CD4-positive, alpha-beta T cell (primary cell): Measurements from ENCODE around the gene IQCB1. TPM values are rescaled to one million over a fixed set of nuclear protein-coding genes. Genes with fewer than 3 reads are reported as not detected.

Experiments used
- ATAC-seq: fragments of 200-7000 bp; cut with Tn5 transposase; one replicate; pipeline ENCODE4 v1.10.0; 2022; ENCODE audit warnings: mild to moderate bottlenecking; ENCODE audit not compliant: poor library complexity
- CTCF ChIA-PET: fragments of 350-600 bp; sonication (Branson Sonifier 250); formaldehyde crosslinking; loops from one replicate; lab custom pipeline; 2021; ENCODE audit warnings: antibody characterized with exemption, inconsistent platforms; lab: Charles Lee
- POLR2A ChIA-PET: fragments of 350-600 bp; sonication (Branson Sonifier 250); formaldehyde crosslinking; loops from one replicate; lab custom pipeline; 2021; ENCODE audit warnings: antibody characterized with exemption, inconsistent platforms; lab: Charles Lee
- DNase-seq, 14 experiments: peaks; one replicate each; pipeline ENCODE4 v3.0.0-alpha.2; 2013 to 2020; ENCODE audit warnings: mixed read lengths in 2 of 14
- H3K27ac ChIP-seq, 2 donors: one replicate each; pipeline versions ENCODE4 v1.5.1 to v1.7.0; 2013; ENCODE audit warnings: low read length in 2 of 2, low read depth in 1 of 2, mild to moderate bottlenecking in 1 of 2
- H3K27me3 ChIP-seq, 2 experiments: 1 replicate in 1 of 2; 2 replicates in 1 of 2; pipeline versions ENCODE4 v1.6.1 to v1.7.0; 2013; ENCODE audit warnings: low read length in 2 of 2, control low read depth in 1 of 2, mild to moderate bottlenecking in 1 of 2, moderate library complexity in 1 of 2; ENCODE audit not compliant: insufficient read depth in 2 of 2, control insufficient read depth in 1 of 2
- H3K36me3 ChIP-seq: one replicate; pipeline ENCODE4 v1.6.1; 2013; ENCODE audit warnings: low read length, control low read depth; ENCODE audit not compliant: insufficient read depth
- H3K4me1 ChIP-seq: one replicate; pipeline ENCODE4 v1.6.1; 2013; ENCODE audit warnings: low read length, control low read depth; ENCODE audit not compliant: insufficient read depth
- H3K4me3 ChIP-seq: one replicate; pipeline ENCODE4 v1.5.1; 2013; ENCODE audit warnings: mild to moderate bottlenecking, low read length, moderate library complexity
- H3K9me3 ChIP-seq, 2 experiments: 1 replicate in 1 of 2; 2 replicates in 1 of 2; pipeline versions ENCODE4 v1.6.1 to v1.7.0; 2013; ENCODE audit warnings: low read length in 2 of 2, mild to moderate bottlenecking in 2 of 2, control low read depth in 1 of 2, moderate library complexity in 1 of 2; ENCODE audit not compliant: control insufficient read depth in 1 of 2, insufficient read depth in 1 of 2
- H3K27ac Mint-ChIP-seq: one replicate; pipeline ENCODE4 v1.8.0; 2020; ENCODE audit warnings: mixed read lengths
- H3K27me3 Mint-ChIP-seq: one replicate; pipeline ENCODE4 v1.8.0; 2021; ENCODE audit warnings: mixed read lengths
- H3K36me3 Mint-ChIP-seq: one replicate; pipeline ENCODE4 v1.8.0; 2021; ENCODE audit warnings: low read depth, mixed read lengths
- H3K4me1 Mint-ChIP-seq: one replicate; pipeline ENCODE4 v1.8.0; 2021; ENCODE audit warnings: low read depth, mixed read lengths
- H3K4me3 Mint-ChIP-seq: one replicate; pipeline ENCODE4 v1.8.0; 2020; ENCODE audit warnings: mild to moderate bottlenecking, mixed read lengths
- H3K9me3 Mint-ChIP-seq: one replicate; pipeline ENCODE4 v1.8.0; 2020; ENCODE audit warnings: mixed read lengths
- CTCF ChIP-seq: fragments of 200-600 bp; IDR thresholded peaks from one replicate; pipeline ENCODE4 v1.8.0; 2022; ENCODE audit warnings: antibody characterized with exemption, mild to moderate bottlenecking
- intact Hi-C, 2 experiments: fragments of 100-400 bp; cut with DNase I in 1 of 2; cut with micrococcal nuclease in 1 of 2; formaldehyde crosslinking; loops; one replicate each; pipeline versions ENCODE4 v1.15.1 to v1.9.0; 2023 to 2025; cut with DNase I, micrococcal nuclease
- polyA plus RNA-seq, 2 donors: library from polyadenylated mRNA; unstranded; fragments of 120-200 nt; gene quantifications; one replicate each; pipeline ENCODE4 v1.2.1, GENCODE V29; 2013
- total RNA-seq, 174 experiments: library from RNA in 2 of 174; stranded (reverse) in 2 of 174; gene quantifications; one replicate each; pipeline ENCODE4 v1.2.3 and lab custom pipeline; 2021 to 2026

The IQCB1 gene
- total RNA-seq (10 to 100 TPM; 39.6 to 41.3 TPM), total RNA-seq (lab: John Stamatoyannopoulos, UW) (30.8 to 107 (median 45.6) reads per million in 172 experiments)
- polyA plus RNA-seq (2013, experiment 1 of 2) = 36.0 TPM
- polyA plus RNA-seq (2013, experiment 2 of 2) = 31.8 TPM

GRCh38 chr3:121834671-121835464 is at the start of gene IQCB1, which contains the start of gene EAF2:
TSS of gene IQCB1 (minus strand) at chr3:121835060. CDS start at chr3:121828960, 6,100 bp downstream.
TSS of gene EAF2 (plus strand) at chr3:121835209. CDS start at chr3:121835286, 77 bp downstream.
- H3K36me3 Mint-ChIP-seq = peaks cover 45% of the 10 kb centered on the region
- Histone ChIP-seq H3K9me3 (no peaks in the 10 kb centered on the region), H3K4me1 (peaks cover 25% of the 10 kb centered on the region), H3K36me3 (peaks cover 21% of the 10 kb centered on the region), H3K27ac (peak within 1 kb of the TSS; percentile 83 to 84), H3K27me3 (no peaks in the 10 kb centered on the region), H3K4me3 (peak within 1 kb of the TSS; percentile 70)
- H3K4me3 Mint-ChIP-seq = peak within 1 kb of the TSS; percentile 92
- intact Hi-C loops = loop anchor here (2.0 to 10.0 kb wide), 16 partner anchors 86 to 1747 kb away; partner anchors contain the start of genes GOLGB1 (in 2 of the 2), FAM162A (in 1 of the 2), GTF2E1 (in 1 of the 2) and HCLS1 (in 1 of the 2)
- ATAC-seq (peak; percentile 95), DNase-seq (peak; percentile 90 to 98 (median 95))
- H3K4me1 Mint-ChIP-seq = peaks cover 61% of the 10 kb centered on the region
- no peaks in the 10 kb centered on the region for H3K9me3 Mint-ChIP-seq
- POLR2A ChIA-PET = interaction anchor here (0.6 to 1.5 kb wide), 13 partner anchors 9 to 1740 kb away, joined by 3 to 9 read pairs (median 3); partner anchors contain the start of genes FAM162A, GOLGB1 and HCLS1
- CTCF ChIA-PET = interaction anchor here (1.2 kb wide), 1 partner anchor 108 kb away, joined by 3 read pairs; no protein-coding TSS in a partner anchor
- peak within 1 kb of the TSS; percentile 79 for H3K27ac Mint-ChIP-seq
- H3K27me3 Mint-ChIP-seq = no peaks in the 10 kb centered on the region
- no peak for TF ChIP-seq CTCF

GRCh38 chr3:121883507-121883906 is 48.6 kb upstream of the IQCB1 start:
- Mint-ChIP-seq H3K4me1 (no peaks in the 10 kb centered on the region), H3K9me3 (no peaks in the 10 kb centered on the region), H3K4me3 (no peak overlapping the region), H3K27ac (no peak overlapping the region), H3K36me3 (peaks cover 9% of the 10 kb centered on the region), H3K27me3 (no peaks in the 10 kb centered on the region)
- Histone ChIP-seq H3K9me3 (no peaks in the 10 kb centered on the region), H3K27ac (no peak overlapping the region), H3K27me3 (no peaks in the 10 kb centered on the region), H3K36me3 (no peaks in the 10 kb centered on the region), H3K4me1 (no peaks in the 10 kb centered on the region), H3K4me3 (no peak overlapping the region)
- TF ChIP-seq CTCF = no peak
- ChIA-PET POLR2A (no interaction called here), CTCF (no interaction called here)
- peak in 1 of 14 experiments; percentile 5 for DNase-seq
- intact Hi-C loops = no loop called here
- ATAC-seq = no peak

GRCh38 chr3:121878411-121878810 is 43.6 kb upstream of the IQCB1 start:
- Mint-ChIP-seq H3K4me3 (no peak overlapping the region), H3K27ac (no peak overlapping the region), H3K36me3 (peaks cover 1% of the 10 kb centered on the region), H3K4me1 (no peaks in the 10 kb centered on the region), H3K27me3 (no peaks in the 10 kb centered on the region), H3K9me3 (no peaks in the 10 kb centered on the region)
- no peak overlapping the region for H3K4me3 ChIP-seq
- H3K27ac ChIP-seq = no peak overlapping the region
- H3K27me3 ChIP-seq = no peaks in the 10 kb centered on the region
- H3K9me3 ChIP-seq = no peaks in the 10 kb centered on the region
- H3K36me3 ChIP-seq = no peaks in the 10 kb centered on the region
- ChIA-PET CTCF (no interaction called here), POLR2A (no interaction called here)
- no peaks in the 10 kb centered on the region for H3K4me1 ChIP-seq
- DNase-seq (no peak), ATAC-seq (no peak)
- TF ChIP-seq CTCF = no peak
- intact Hi-C loops = no loop called here
